Erythroblast (primary cell): ENCODE results near the gene COQ6.

Experiments
- GATA1 ChIP-seq: IDR thresholded peaks from 2 replicates; pipeline ENCODE4 v1.6.1; 2011; ENCODE audit warnings: low read depth, mild to moderate bottlenecking, control low read depth, low read length, moderate library complexity
- POLR2A ChIP-seq: IDR thresholded peaks from 2 replicates; pipeline ENCODE4 v1.6.1; 2011; ENCODE audit warnings: mild to moderate bottlenecking, low read length

GRCh38 chr14:73995977-73996378, 45.9 kb downstream of the COQ6 start:
- TF ChIP-seq POLR2A (no peak), GATA1 (no peak)
